Astrocyte of the spinal cord (primary cell): ENCODE results near the gene KRTAP19-1.

ENCODE experiments used
- DNase-seq: peaks from one replicate; pipeline ENCODE4 v3.0.0; 2011; ENCODE audit warnings: low read depth, low spot score
- H3K4me3 ChIP-seq: 2 replicates; pipeline ENCODE4 v1.5.1; 2011; ENCODE audit warnings: low read depth, mild to moderate bottlenecking, low read length, moderate library complexity
- CTCF ChIP-seq: IDR thresholded peaks from 2 replicates; pipeline ENCODE4 v1.5.1; 2012; ENCODE audit warnings: low read depth, mild to moderate bottlenecking, low read length, inconsistent platforms
- in situ Hi-C: cut with HindIII; loops from 2 replicates; pipeline ENCODE4 v1.10.0; 2017; ENCODE audit warnings: low sequenced_read_pairs

The KRTAP19-1 gene

DNA sequence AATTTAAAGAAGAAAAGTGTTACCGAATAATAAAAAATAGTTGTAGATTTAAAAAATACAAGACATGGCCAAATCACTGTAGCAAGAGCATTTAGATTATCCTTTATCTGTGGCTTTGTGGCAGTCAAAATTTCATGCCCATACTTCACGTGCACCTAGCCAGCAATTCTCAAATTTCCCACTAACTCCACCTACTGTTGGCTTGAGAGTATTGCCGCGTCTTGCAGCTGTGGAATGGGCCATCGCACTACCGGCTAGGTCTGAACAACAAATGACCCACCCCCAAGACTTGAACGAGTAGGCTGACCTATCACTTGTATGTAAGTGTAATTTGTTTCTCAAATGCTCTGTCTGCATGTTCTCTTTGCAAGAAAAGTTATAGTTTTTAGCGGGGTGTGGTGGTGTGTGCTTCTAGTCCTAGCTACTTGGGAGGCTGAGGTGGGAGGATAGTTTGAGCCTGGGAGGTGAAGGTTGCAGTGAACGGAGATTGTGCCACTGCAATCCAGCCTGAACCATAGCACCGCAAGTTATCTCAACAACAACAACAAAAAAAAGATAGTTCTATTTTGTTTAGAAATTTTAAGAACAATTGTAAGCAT lies 46.0 kb downstream of the KRTAP19-1 start:
- in situ Hi-C loops, result no loop called here
- no peak overlapping the region for H3K4me3 ChIP-seq
- DNase-seq, result peak; percentile 1
- peak; percentile 51 for TF ChIP-seq CTCF

DNA sequence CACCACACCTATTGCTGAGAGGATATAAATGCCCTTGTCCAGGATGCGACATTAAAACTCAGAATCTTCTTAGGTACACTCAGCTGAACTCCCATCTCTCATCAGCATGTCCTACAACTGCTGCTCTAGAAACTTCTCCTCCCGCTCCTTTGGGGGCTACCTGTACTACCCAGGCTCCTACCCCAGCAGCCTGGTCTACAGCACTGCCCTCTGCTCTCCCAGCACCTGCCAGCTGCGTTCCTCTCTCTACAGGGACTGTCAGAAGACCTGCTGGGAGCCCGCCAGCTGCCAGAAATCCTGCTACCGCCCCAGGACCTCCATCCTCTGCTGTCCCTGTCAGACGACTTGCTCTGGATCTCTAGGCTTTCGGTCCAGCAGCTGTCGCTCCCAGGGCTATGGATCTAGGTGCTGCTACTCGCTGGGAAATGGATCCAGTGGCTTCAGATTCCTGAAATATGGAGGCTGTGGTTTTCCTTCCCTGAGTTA lies 50.0 kb downstream of the KRTAP19-1 start, which contains the start of gene KRTAP13-4:
TSS of gene KRTAP13-4 (plus strand) at position 51 of the 486 bp plus-strand sequence. CDS start at position 107, 56 bp downstream.
- DNase-seq, result no peak
- H3K4me3 ChIP-seq, result no peak within 1 kb of the TSS
- in situ Hi-C loops, result no loop called here
- TF ChIP-seq CTCF, result no peak
